GM10847 (cell line): ENCODE results near the gene HCAR3.

Experiments
- POLR2A ChIP-seq: IDR thresholded peaks from 2 replicates; pipeline ENCODE4 v1.6.1; 2011; ENCODE audit not compliant: insufficient read length; ENCODE audit errors: extremely low read depth

The HCAR3 gene

GRCh38 chr12:122668268-122668667, 48.3 kb downstream of the HCAR3 start:
- TF ChIP-seq POLR2A: no peak

- no peak for TF ChIP-seq POLR2A
These were observed 50.9 kb downstream of the HCAR3 start for GRCh38 chr12:122665759-122666158.

- TF ChIP-seq POLR2A: no peak
These were observed 51.3 kb downstream of the HCAR3 start for GRCh38 chr12:122665349-122665748.
